ENCODE results near the gene PEG3. TPM values are rescaled to one million over a fixed set of nuclear protein-coding genes. Genes with fewer than 3 reads are reported as not detected.

PEG3 gene
- total RNA-seq, 1 donor from 2014 or later = not detected

DNA sequence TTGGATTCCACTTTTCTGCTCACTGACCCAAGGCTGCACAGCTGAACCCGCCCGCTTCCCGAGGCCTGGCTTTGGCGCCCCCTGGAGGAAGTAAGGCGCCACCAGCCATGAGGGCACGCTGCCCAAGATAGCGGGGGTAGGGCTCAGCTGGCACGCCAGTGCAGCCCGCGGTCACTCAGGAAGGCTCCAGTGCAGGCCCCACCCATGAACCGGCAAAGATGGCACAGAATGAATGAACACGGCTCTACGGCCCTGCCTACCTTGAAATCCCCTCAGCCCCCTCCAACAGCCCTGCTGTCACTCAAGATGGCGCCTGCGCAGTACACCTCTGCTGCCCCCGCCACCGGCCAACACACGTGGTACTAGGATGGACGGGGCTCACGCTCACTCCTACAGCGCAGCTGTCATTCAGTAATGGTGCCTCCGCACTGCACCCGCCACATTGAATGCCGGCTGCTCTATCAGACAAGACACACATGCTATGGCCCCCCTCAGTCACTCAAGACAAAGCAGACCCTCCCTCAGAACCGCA is 3.0 kb downstream of the PEG3 start:
- Histone ChIP-seq H3K27ac (no peak overlapping the region), H3K27me3 (no peaks in the 10 kb centered on the region), H4K20me1 (ENCODE audit: low read depth) (no peaks in the 10 kb centered on the region), H3K4me3 (no peak overlapping the region), H2AFZ (replicated peaks) (no peak overlapping the region), H3K4me2 (no peak overlapping the region), H3K79me2 (ENCODE audit: low read depth) (no peaks in the 10 kb centered on the region), H3K36me3 (no peaks in the 10 kb centered on the region), H3K9ac (no peak overlapping the region), H3K4me1 (no peaks in the 10 kb centered on the region), H3K9me3 (ENCODE audit: low read depth) (peaks cover 10% of the 10 kb centered on the region), H3F3A (ENCODE audit: low read depth) (no peaks in the 10 kb centered on the region)
- peaks cover 3% of the 10 kb centered on the region for H3K27me3 Mint-ChIP-seq (ENCODE audit: insufficient read depth, low read depth)
- no peaks in the 10 kb centered on the region for H3K4me1 Mint-ChIP-seq
- H3K27ac Mint-ChIP-seq = no peak overlapping the region
- DNase-seq (ENCODE audit: low spot score) = no peak
- peak overlapping the region; percentile 35 for H3K4me3 Mint-ChIP-seq
- peaks cover 2% of the 10 kb centered on the region for H3K36me3 Mint-ChIP-seq
- TF ChIP-seq CTCF (IDR thresholded peaks at IDR 0.05) = no peak
- TF ChIP-seq EZH2 (IDR thresholded peaks at IDR 0.05) = no peak
- no peak for TF ChIP-seq EZH2phosphoT487 (IDR thresholded peaks at IDR 0.05)
- H3K9me3 Mint-ChIP-seq = peaks cover 71% of the 10 kb centered on the region

DNA sequence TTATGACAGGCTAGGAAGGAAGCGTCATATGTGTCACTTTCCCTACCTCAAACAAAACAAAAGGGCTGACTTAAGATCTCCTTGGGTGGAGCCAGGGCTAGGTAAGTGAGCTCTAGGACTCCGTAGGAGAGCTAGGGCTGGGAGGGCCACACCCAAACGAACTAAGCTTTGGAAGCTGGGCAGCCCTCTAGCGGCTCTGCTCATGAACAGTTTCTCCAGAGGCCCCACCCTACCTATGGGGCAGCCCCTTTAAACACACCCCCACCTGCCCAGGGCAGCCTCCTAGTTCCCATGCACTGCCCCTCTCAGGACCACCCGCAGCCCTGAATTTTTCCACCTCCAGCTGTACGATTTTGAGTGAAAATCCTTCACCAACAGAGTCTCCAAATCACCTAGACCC is 3.5 kb downstream of the PEG3 start:
- peaks cover 3% of the 10 kb centered on the region for H3K27me3 Mint-ChIP-seq (ENCODE audit: insufficient read depth, low read depth)
- DNase-seq (ENCODE audit: low spot score) = no peak
- no peak for TF ChIP-seq EZH2phosphoT487 (IDR thresholded peaks at IDR 0.05)
- no peak for TF ChIP-seq CTCF (IDR thresholded peaks at IDR 0.05)
- no peak for TF ChIP-seq EZH2 (IDR thresholded peaks at IDR 0.05)
- H3K36me3 Mint-ChIP-seq = peaks cover 2% of the 10 kb centered on the region
- Histone ChIP-seq H3K9ac (no peak overlapping the region), H4K20me1 (ENCODE audit: low read depth) (no peaks in the 10 kb centered on the region), H3K27me3 (no peaks in the 10 kb centered on the region), H3K36me3 (no peaks in the 10 kb centered on the region), H3F3A (ENCODE audit: low read depth) (no peaks in the 10 kb centered on the region), H3K4me1 (no peaks in the 10 kb centered on the region), H2AFZ (replicated peaks) (no peak overlapping the region), H3K4me2 (no peak overlapping the region), H3K4me3 (no peak overlapping the region), H3K9me3 (ENCODE audit: low read depth) (peaks cover 10% of the 10 kb centered on the region), H3K79me2 (ENCODE audit: low read depth) (no peaks in the 10 kb centered on the region), H3K27ac (no peak overlapping the region)
- H3K4me3 Mint-ChIP-seq = no peak overlapping the region
- no peaks in the 10 kb centered on the region for H3K4me1 Mint-ChIP-seq
- no peak overlapping the region for H3K27ac Mint-ChIP-seq
- H3K9me3 Mint-ChIP-seq = peaks cover 75% of the 10 kb centered on the region

DNA sequence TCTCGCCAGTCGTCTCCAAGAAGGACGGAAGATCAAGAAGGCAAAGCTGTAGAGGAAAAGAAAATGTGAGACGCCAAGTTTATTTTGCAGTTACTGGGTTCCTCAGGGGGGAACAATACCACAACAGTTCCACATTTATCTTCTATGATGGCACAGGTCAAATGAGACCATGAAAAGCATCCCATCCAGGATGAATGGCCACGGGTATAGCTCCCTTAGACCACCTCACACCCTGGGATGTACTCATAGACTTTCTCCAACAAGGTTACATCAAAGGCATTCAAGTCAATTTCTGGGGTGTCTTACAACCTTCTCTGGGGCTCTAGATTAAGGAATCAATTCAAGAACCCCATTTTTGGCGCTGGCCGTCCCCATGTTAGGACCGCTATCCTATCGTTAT is 4.5 kb downstream of the PEG3 start:
- peaks cover 2% of the 10 kb centered on the region for H3K36me3 Mint-ChIP-seq
- Histone ChIP-seq H3F3A (ENCODE audit: low read depth) (no peaks in the 10 kb centered on the region), H3K9ac (no peak overlapping the region)

More for the DNA sequence above, 4.5 kb downstream of the PEG3 start:
- H3K9me3 ChIP-seq (ENCODE audit: low read depth) = peaks cover 12% of the 10 kb centered on the region
- Mint-ChIP-seq H3K9me3 (peaks cover 71% of the 10 kb centered on the region), H3K27ac (no peak overlapping the region), H3K4me3 (no peak overlapping the region), H3K27me3 (ENCODE audit: insufficient read depth, low read depth) (peaks cover 3% of the 10 kb centered on the region), H3K4me1 (no peaks in the 10 kb centered on the region)
- H3K4me1 ChIP-seq = no peaks in the 10 kb centered on the region
- H3K4me3 ChIP-seq = no peak overlapping the region
- no peak for TF ChIP-seq CTCF (IDR thresholded peaks at IDR 0.05)
- TF ChIP-seq EZH2 (IDR thresholded peaks at IDR 0.05) = no peak
- no peak for TF ChIP-seq EZH2phosphoT487 (IDR thresholded peaks at IDR 0.05)
- H2AFZ ChIP-seq (replicated peaks) = no peak overlapping the region
- no peaks in the 10 kb centered on the region for H3K27me3 ChIP-seq
- H3K79me2 ChIP-seq (ENCODE audit: low read depth) = no peaks in the 10 kb centered on the region
- no peaks in the 10 kb centered on the region for H4K20me1 ChIP-seq (ENCODE audit: low read depth)
- no peak for DNase-seq (ENCODE audit: low spot score)
- H3K36me3 ChIP-seq = no peaks in the 10 kb centered on the region
- H3K27ac ChIP-seq = no peak overlapping the region
- H3K4me2 ChIP-seq = no peak overlapping the region

All from neural progenitor cell (in vitro differentiated cells).